Measurements from ENCODE around the gene MGRN1.

MGRN1 gene

DNA sequence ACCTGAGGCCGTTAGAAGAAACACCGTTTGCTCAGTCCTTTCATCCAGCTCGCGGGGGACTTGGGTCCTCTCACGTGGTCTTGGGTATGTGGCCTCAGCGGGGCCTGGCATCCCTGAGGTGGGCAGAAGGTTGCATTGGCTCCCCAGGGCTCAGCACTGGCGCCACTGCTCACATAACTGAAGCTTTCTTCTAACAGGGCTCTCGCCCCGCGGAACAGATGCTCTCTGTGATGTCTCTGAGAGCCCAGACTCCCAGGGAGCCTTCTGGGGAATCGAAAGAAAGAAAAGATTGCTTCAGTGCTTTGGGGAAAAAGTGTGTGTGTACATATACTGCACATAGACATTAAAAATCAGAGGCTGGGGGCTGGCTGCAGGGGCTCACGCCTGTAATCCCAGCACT is 10.1 kb downstream of the MGRN1 start:
- no peak for TF ChIP-seq TAF1 (IDR thresholded peaks at IDR 0.05; ENCODE audit: low read depth, low read length)
- TF ChIP-seq POLR2A (IDR thresholded peaks at IDR 0.05; ENCODE audit: low read depth, low read length) = no peak
- no peak for TF ChIP-seq PAX5 (IDR thresholded peaks at IDR 0.05; ENCODE audit: insufficient read depth, low read length, severe bottlenecking)
- no peak for TF ChIP-seq SPI1 (IDR thresholded peaks at IDR 0.05; ENCODE audit: low read depth, low read length)
- TF ChIP-seq POLR2AphosphoS5 (IDR thresholded peaks at IDR 0.05; ENCODE audit: low read depth, low read length) = no peak
- FAIRE-seq = no peak
- DNase-seq (ENCODE audit: insufficient read length, low spot score) = no peak

DNA sequence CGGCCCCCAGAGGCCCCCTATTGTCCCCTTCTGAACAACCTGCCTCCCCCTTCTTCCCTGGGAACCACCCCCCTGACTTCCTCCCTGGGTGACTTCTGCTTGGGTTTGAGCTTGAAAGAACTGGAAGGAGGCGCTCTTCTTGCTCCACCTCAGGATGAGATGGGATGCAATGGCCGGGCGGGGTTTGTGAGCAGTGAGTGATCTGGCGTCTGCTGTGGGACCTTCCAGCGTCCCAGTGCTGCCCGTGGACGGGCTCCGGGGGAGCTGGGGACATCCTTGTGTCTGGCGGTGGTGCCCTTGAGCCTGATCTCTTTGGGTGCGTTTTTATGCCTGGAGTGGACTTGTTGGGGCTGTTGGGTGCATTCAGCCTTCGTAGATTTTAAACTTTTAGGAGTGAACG is 11.6 kb downstream of the MGRN1 start:
- FAIRE-seq = no peak
- no peak for TF ChIP-seq SPI1 (IDR thresholded peaks at IDR 0.05; ENCODE audit: low read depth, low read length)
- no peak for TF ChIP-seq POLR2A (IDR thresholded peaks at IDR 0.05; ENCODE audit: low read depth, low read length)
- no peak for TF ChIP-seq POU2F2 (IDR thresholded peaks at IDR 0.05; ENCODE audit: low read depth, low read length)
- TF ChIP-seq TAF1 (IDR thresholded peaks at IDR 0.05; ENCODE audit: low read depth, low read length) = no peak
- no peak for TF ChIP-seq POLR2AphosphoS5 (IDR thresholded peaks at IDR 0.05; ENCODE audit: low read depth, low read length)
- no peak for TF ChIP-seq PAX5 (IDR thresholded peaks at IDR 0.05; ENCODE audit: insufficient read depth, low read length, severe bottlenecking)
- no peak for DNase-seq (ENCODE audit: insufficient read length, low spot score)

DNA sequence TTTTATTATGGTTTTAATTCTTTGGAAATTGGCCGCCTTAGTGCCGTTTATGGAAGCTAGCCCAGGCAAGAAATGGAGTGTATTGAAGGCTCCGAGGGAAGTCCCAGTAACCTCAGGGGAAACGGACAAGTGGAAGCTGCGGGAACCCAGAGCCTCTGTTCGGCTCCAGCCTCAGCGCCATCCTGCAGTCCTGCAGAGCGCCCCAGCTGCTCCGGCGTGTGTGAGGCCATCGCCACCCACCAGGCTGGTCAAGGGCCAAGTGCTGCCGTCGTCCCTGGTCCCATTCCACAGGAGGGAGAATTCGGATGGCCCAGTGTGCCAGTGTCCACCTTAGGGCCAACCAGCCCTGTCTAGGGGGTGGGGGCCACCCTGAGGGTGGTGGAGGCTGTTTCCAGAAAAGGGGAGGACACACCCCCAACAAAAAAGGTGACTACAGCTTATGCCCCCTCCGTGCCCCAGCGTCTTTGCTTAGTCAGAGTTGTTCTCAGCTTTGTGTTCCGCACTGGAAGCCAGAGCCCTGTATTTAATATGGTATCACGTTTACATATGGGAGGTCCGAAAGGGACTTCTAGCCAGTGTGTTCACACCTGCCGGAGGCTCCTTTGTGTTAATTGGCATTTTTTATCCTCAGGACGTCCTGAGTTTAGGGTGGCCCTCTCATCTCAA is 13.0 kb downstream of the MGRN1 start:
- FAIRE-seq = no peak
- no peak for TF ChIP-seq PAX5 (IDR thresholded peaks at IDR 0.05; ENCODE audit: insufficient read depth, low read length, severe bottlenecking)
- no peak for TF ChIP-seq TAF1 (IDR thresholded peaks at IDR 0.05; ENCODE audit: low read depth, low read length)
- TF ChIP-seq SPI1 (IDR thresholded peaks at IDR 0.05; ENCODE audit: low read depth, low read length) = no peak
- TF ChIP-seq POLR2A (IDR thresholded peaks at IDR 0.05; ENCODE audit: low read depth, low read length) = no peak
- no peak for TF ChIP-seq POLR2AphosphoS5 (IDR thresholded peaks at IDR 0.05; ENCODE audit: low read depth, low read length)
- no peak for TF ChIP-seq POU2F2 (IDR thresholded peaks at IDR 0.05; ENCODE audit: low read depth, low read length)
- DNase-seq (ENCODE audit: insufficient read length, low spot score) = no peak

DNA sequence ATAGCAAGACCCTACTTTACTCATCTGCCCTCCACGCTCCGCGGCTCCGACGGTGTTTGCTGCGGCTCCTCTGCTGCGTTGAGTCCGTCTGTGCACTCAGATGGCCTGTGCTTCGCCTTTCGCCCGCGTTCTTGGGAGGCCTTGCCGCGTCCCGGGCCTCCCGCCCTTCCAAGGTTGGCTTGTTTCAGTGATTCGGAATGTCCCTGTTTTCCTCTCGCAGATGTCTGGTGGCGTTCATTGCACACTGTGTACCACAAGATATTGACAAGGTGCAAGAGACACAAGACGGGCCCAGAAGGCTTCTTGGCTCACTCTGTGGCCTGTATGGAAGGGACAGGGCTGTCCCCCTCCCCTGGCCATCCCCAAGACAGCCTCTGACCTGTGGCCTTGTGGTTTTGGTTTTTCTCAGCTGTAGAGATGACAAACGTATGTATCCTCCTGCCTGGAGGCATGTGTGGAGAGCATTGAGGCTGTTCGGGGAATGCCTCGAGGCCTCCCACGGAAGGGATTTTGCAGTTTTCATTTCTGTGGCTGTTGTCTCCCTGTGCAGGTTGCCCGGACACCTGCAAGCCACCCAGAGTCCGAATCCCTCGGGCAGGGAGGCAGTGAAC is 15.4 kb downstream of the MGRN1 start:
- no peak for DNase-seq (ENCODE audit: insufficient read length, low spot score)
- TF ChIP-seq PAX5 (IDR thresholded peaks at IDR 0.05; ENCODE audit: insufficient read depth, low read length, severe bottlenecking) (no peak), SPI1 (IDR thresholded peaks at IDR 0.05; ENCODE audit: low read depth, low read length) (no peak), TAF1 (IDR thresholded peaks at IDR 0.05; ENCODE audit: low read depth, low read length) (no peak)
- FAIRE-seq = no peak

DNA sequence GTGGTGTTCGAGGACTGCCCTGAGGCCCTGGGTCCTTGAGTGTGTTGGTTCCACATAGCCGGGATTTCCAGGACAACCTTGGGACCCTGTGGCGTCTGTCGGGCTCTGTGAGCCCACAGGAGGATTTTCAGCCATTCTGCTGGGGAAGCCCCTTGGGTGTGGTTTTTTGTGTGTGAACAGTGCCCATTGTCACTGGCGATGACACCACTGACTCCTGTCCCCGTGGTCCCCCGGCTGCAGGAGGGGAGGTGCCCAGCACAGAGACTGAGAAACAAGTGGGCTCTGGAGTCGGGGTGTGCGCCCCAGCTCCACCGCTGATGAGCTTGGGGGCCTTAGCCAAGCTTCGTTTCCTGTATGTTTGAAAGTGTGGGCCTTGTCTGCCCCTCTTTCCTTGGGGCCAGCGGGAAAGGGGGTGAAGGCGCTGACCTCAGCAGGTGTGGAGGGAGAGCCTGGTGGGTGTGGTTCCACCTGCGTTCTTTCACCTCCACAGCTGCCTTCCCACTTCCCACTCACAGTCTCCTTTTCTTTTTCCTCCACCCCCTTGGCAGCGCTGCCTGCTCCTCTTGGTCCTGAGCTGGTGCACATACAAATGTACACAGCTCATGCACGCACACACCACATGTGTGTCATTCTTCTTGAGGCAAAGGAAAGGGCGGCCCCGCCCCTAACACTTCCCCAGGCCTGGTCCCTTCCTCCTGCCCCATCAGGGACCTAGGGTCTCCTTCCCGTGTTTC is 16.1 kb downstream of the MGRN1 start:
- DNase-seq (ENCODE audit: insufficient read length, low spot score) = no peak
- FAIRE-seq = no peak
- TF ChIP-seq SPI1 (IDR thresholded peaks at IDR 0.05; ENCODE audit: low read depth, low read length) (no peak), POLR2AphosphoS5 (IDR thresholded peaks at IDR 0.05; ENCODE audit: low read depth, low read length) (no peak), PAX5 (IDR thresholded peaks at IDR 0.05; ENCODE audit: insufficient read depth, low read length, severe bottlenecking) (no peak), POU2F2 (IDR thresholded peaks at IDR 0.05; ENCODE audit: low read depth, low read length) (no peak), POLR2A (IDR thresholded peaks at IDR 0.05; ENCODE audit: low read depth, low read length) (no peak), TAF1 (IDR thresholded peaks at IDR 0.05; ENCODE audit: low read depth, low read length) (no peak)

DNA sequence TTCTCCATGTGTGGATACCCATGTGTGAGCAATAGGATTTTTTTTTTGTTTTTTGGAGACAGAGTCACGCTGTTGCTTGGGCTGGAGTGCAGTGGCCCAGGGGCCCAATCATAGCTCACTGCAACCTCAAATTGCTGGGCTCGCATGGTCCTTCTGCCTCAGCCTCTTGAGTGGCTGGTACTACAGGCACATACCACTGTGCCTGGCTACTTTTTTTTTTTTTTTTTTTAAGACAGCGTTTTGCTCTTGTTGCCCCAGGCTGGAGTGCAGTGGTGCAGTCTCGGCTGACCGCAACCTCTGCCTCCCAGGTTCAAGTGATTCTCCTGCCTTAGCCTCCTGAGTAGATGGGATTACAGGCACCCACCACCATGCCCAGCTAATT is 16.7 kb downstream of the MGRN1 start:
- FAIRE-seq (no peak), DNase-seq (ENCODE audit: insufficient read length, low spot score) (no peak)
- no peak for TF ChIP-seq POU2F2 (IDR thresholded peaks at IDR 0.05; ENCODE audit: low read depth, low read length)
- no peak for TF ChIP-seq POLR2AphosphoS5 (IDR thresholded peaks at IDR 0.05; ENCODE audit: low read depth, low read length)
- TF ChIP-seq SPI1 (IDR thresholded peaks at IDR 0.05; ENCODE audit: low read depth, low read length) = no peak
- TF ChIP-seq TAF1 (IDR thresholded peaks at IDR 0.05; ENCODE audit: low read depth, low read length) = no peak
- no peak for TF ChIP-seq PAX5 (IDR thresholded peaks at IDR 0.05; ENCODE audit: insufficient read depth, low read length, severe bottlenecking)

DNA sequence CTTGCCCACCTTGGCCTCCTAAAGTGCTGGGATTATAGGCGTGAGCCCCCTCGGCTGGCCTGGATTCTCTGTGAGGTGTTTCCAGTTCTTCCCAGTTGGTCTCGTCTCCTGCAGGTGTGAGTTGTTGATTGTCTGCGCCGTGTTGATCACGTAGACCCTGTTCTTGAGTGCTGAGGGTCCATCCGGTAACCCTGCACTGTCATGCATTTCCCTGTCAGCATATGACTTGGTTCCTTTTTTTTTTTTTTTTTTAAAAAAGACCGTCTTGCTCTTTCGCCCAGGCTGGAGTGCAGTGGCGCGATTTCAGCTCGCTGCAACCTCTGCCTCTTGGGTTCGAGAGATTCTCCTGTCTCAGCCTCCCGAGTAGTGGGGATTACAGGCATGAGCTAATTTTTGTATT is 17.3 kb downstream of the MGRN1 start:
- no peak for DNase-seq (ENCODE audit: insufficient read length, low spot score)
- no peak for FAIRE-seq
- TF ChIP-seq POLR2A (IDR thresholded peaks at IDR 0.05; ENCODE audit: low read depth, low read length) = no peak
- no peak for TF ChIP-seq POLR2AphosphoS5 (IDR thresholded peaks at IDR 0.05; ENCODE audit: low read depth, low read length)
- no peak for TF ChIP-seq TAF1 (IDR thresholded peaks at IDR 0.05; ENCODE audit: low read depth, low read length)
- TF ChIP-seq PAX5 (IDR thresholded peaks at IDR 0.05; ENCODE audit: insufficient read depth, low read length, severe bottlenecking) = no peak
- TF ChIP-seq POU2F2 (IDR thresholded peaks at IDR 0.05; ENCODE audit: low read depth, low read length) = no peak
- TF ChIP-seq SPI1 (IDR thresholded peaks at IDR 0.05; ENCODE audit: low read depth, low read length) = no peak

DNA sequence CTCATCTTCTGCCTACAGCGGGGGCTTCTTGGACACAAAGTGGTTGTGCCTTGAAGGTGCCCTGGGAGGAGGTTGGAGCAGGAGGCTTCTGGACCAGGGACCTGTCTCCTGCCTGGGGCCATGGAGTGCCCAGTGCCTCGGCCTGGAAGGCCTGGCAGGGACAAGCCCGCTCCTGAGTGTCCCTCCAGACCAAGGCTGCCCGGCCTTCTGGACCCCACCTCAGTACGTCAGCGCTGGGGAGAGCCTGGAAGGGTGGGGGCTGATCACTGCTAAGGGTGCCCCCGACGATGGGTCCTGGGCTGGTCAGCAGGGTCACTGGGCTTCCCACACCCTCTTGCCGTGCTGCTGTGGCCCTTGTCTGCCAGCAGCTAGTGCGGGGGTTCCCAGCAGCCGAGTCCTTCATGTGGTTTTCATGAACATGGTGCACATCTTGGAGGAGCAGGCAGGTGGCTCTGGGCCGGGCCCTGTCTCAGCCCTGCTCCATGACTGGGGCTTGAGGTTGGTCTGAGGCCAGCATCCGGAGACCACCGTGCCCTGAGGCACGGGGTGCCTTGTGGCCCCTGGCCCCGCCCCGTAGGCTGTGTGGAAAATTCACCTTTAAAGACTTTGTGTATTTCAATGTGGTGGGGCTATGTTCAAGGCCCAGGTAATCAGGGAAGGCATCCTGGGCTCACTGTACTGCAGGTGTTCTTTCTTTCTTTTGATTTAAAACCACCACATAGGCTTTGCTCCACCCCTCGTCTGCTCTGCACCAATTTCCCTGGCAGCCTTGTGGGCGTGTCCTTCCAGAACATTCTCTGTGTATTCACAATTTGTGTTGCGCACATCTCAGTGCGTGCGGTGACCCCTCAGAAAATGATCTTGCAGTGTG is 22.4 kb downstream of the MGRN1 start:
- no peak for FAIRE-seq
- DNase-seq (ENCODE audit: insufficient read length, low spot score) = no peak
- no peak for TF ChIP-seq POLR2AphosphoS5 (IDR thresholded peaks at IDR 0.05; ENCODE audit: low read depth, low read length)
- no peak for TF ChIP-seq POU2F2 (IDR thresholded peaks at IDR 0.05; ENCODE audit: low read depth, low read length)
- no peak for TF ChIP-seq PAX5 (IDR thresholded peaks at IDR 0.05; ENCODE audit: insufficient read depth, low read length, severe bottlenecking)
- no peak for TF ChIP-seq SPI1 (IDR thresholded peaks at IDR 0.05; ENCODE audit: low read depth, low read length)
- no peak for TF ChIP-seq POLR2A (IDR thresholded peaks at IDR 0.05; ENCODE audit: low read depth, low read length)
- no peak for TF ChIP-seq TAF1 (IDR thresholded peaks at IDR 0.05; ENCODE audit: low read depth, low read length)

DNA sequence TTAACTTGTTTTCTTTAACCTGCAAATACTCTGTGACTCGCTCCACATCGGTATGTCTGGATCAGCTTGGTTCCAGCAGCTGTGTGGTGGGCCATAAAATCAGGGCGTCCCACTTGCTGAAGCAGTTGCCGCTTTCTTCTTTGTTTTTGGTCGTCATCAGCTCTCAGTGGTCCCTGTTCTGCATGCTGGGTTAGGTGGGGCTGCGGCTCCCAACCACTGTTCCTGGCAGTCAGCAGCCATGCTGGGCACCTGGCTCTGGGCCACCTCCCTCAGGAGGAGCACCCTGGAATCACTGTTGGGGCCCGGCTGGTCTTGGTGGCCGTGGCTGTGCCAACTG is 23.0 kb downstream of the MGRN1 start:
- DNase-seq (ENCODE audit: insufficient read length, low spot score) = no peak
- TF ChIP-seq TAF1 (IDR thresholded peaks at IDR 0.05; ENCODE audit: low read depth, low read length) (no peak), POLR2AphosphoS5 (IDR thresholded peaks at IDR 0.05; ENCODE audit: low read depth, low read length) (no peak), POU2F2 (IDR thresholded peaks at IDR 0.05; ENCODE audit: low read depth, low read length) (no peak), SPI1 (IDR thresholded peaks at IDR 0.05; ENCODE audit: low read depth, low read length) (no peak), POLR2A (IDR thresholded peaks at IDR 0.05; ENCODE audit: low read depth, low read length) (no peak), PAX5 (IDR thresholded peaks at IDR 0.05; ENCODE audit: insufficient read depth, low read length, severe bottlenecking) (no peak)
- no peak for FAIRE-seq
